Measurements from ENCODE around the gene CTXN1. TPM values are rescaled to one million over a fixed set of nuclear protein-coding genes. Genes with fewer than 3 reads are reported as not detected.
"Not testable (repeated sequence)": the region's sequence is repeated elsewhere in the genome, so short reads cannot be mapped to it uniquely, and the experiment has no call there.

The CTXN1 gene
- total RNA-seq, 1 donor from 2014 or later: 4.9 TPM

GRCh38 chr19:7898967-7899366 lies 27.0 kb downstream of the CTXN1 start:
- DNase-seq: no peak

GRCh38 chr19:7897292-7897691 lies 28.6 kb downstream of the CTXN1 start:
- no peak for DNase-seq

GRCh38 chr19:7895565-7895964 lies 30.4 kb downstream of the CTXN1 start:
- no peak for DNase-seq

GRCh38 chr19:7894612-7895309 lies 31.2 kb downstream of the CTXN1 start:
- no peak for DNase-seq

- DNase-seq: not testable (repeated sequence)
Measured at GRCh38 chr19:7893362-7894101, 32.4 kb downstream of the CTXN1 start.

- no peak for DNase-seq
Measured at GRCh38 chr19:7888826-7889217, 37.1 kb downstream of the CTXN1 start.

- DNase-seq: peak; percentile 52
Measured at GRCh38 chr19:7888145-7888825, 37.6 kb downstream of the CTXN1 start, which contains the start of gene LRRC8E. Gene LRRC8E (plus strand): TSS chr19:7888510. CDS start chr19:7895604, 7,094 bp downstream.

GRCh38 chr19:7887408-7888144 lies 38.4 kb downstream of the CTXN1 start:
- no peak for DNase-seq

GRCh38 chr19:7885818-7886217 lies 40.1 kb downstream of the CTXN1 start:
- DNase-seq: no peak

GRCh38 chr19:7883796-7884570 lies 42.0 kb downstream of the CTXN1 start:
- no peak for DNase-seq

- no peak for DNase-seq
Measured at GRCh38 chr19:7883105-7883504, 42.8 kb downstream of the CTXN1 start.

GRCh38 chr19:7881910-7882309 lies 44.0 kb downstream of the CTXN1 start:
- DNase-seq: no peak

GRCh38 chr19:7879836-7880235 lies 46.1 kb downstream of the CTXN1 start:
- no peak for DNase-seq

GRCh38 chr19:7879111-7879807 lies 46.7 kb downstream of the CTXN1 start:
- no peak for DNase-seq

- DNase-seq: no peak
Measured at GRCh38 chr19:7877249-7877836, 48.6 kb downstream of the CTXN1 start.

- no peak for DNase-seq
Measured at GRCh38 chr19:7874897-7875273, 51.0 kb downstream of the CTXN1 start.

Other genes with a start within 250 kb of the CTXN1 start
- not detected in 2 replicates for gene MCEMP1, start 249.0 kb downstream of the CTXN1 start, total RNA-seq
- 69.9 and 97.4 TPM in 2 replicates for gene TRAPPC5, start 245.3 kb downstream of the CTXN1 start, total RNA-seq
- gene FCER2, start 224.0 kb downstream of the CTXN1 start, total RNA-seq: not detected in 2 replicates
- not detected in 2 replicates for gene CLEC4G, start 194.0 kb downstream of the CTXN1 start, total RNA-seq
- gene CD209, start 178.6 kb downstream of the CTXN1 start, total RNA-seq: under 0.01 TPM in 1 of 2 replicates, not detected in the other
- 5.6 and 25.2 TPM in 2 replicates for gene CLEC4M, start 162.9 kb downstream of the CTXN1 start, total RNA-seq
- 12.6 and 16.5 TPM in 2 replicates for gene EVI5L, start 95.9 kb downstream of the CTXN1 start, total RNA-seq
- not detected in 2 replicates for gene PRR36, start 51.7 kb downstream of the CTXN1 start, total RNA-seq
- 0.51 TPM in 2 replicates for gene LRRC8E, start 37.6 kb downstream of the CTXN1 start, total RNA-seq
- gene MAP2K7, start 22.3 kb downstream of the CTXN1 start, total RNA-seq: 10.4 and 18.8 TPM in 2 replicates
- gene TGFBR3L, start 11.3 kb downstream of the CTXN1 start, total RNA-seq: 0.19 TPM in 1 of 2 replicates, not detected in the other
- gene SNAPC2, start 5.8 kb downstream of the CTXN1 start, total RNA-seq: 14.1 and 14.3 TPM in 2 replicates
- 44.0 and 53.4 TPM in 2 replicates for gene TIMM44, start 17.5 kb upstream of the CTXN1 start, total RNA-seq
- gene ELAVL1, start 79.5 kb upstream of the CTXN1 start, total RNA-seq: 43.2 and 98.7 TPM in 2 replicates
- not detected in 2 replicates for gene CCL25, start 126.6 kb upstream of the CTXN1 start, total RNA-seq
- gene FBN3, start 223.5 kb upstream of the CTXN1 start, total RNA-seq: 0.05 TPM in 1 of 2 replicates, not detected in the other